ENCODE results near the gene VAMP2.

The VAMP2 gene

GRCh38 chr17:8187517-8188262, 24.9 kb upstream of the VAMP2 start (continued):
- TF ChIP-seq, protein P1, sequence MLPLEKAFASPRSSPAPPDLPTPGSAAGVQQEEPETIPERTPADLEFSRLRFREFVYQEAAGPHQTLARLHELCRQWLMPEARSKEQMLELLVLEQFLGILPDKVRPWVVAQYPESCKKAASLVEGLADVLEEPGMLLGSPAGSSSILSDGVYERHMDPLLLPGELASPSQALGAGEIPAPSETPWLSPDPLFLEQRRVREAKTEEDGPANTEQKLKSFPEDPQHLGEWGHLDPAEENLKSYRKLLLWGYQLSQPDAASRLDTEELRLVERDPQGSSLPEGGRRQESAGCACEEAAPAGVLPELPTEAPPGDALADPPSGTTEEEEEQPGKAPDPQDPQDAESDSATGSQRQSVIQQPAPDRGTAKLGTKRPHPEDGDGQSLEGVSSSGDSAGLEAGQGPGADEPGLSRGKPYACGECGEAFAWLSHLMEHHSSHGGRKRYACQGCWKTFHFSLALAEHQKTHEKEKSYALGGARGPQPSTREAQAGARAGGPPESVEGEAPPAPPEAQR (tag by site-specific recombination; IDR thresholded peaks at IDR 0.05), result no peak
- TF ChIP-seq ZNF626 (tag by site-specific recombination; IDR thresholded peaks at IDR 0.05) (no peak), KLF16 (tag by site-specific recombination; IDR thresholded peaks at IDR 0.05) (no peak; the same call in 1 of the 2 replicates), IKZF3 (tag by site-specific recombination; IDR thresholded peaks at IDR 0.05) (peak; percentile 95), ZNF561 (tag by site-specific recombination; IDR thresholded peaks at IDR 0.05; ENCODE audit: borderline replicate concordance) (peak; percentile 66), ZNF791 (tag by site-specific recombination; IDR thresholded peaks at IDR 0.05) (no peak), ZNF660 (tag by site-specific recombination; IDR thresholded peaks at IDR 0.05) (peak; percentile 93), ZNF211 (tag by site-specific recombination; IDR thresholded peaks at IDR 0.05; ENCODE audit: low read depth) (no peak), HOXC10 (CRISPR knock-in tag; IDR thresholded peaks at IDR 0.05) (no peak), OVOL3 (tag by site-specific recombination; IDR thresholded peaks at IDR 0.05) (no peak), PRDM6 (tag by site-specific recombination; IDR thresholded peaks at IDR 0.05) (no peak), ZIC2 (tag by site-specific recombination; IDR thresholded peaks at IDR 0.05) (no peak), ZNF449 (tag by site-specific recombination; IDR thresholded peaks at IDR 0.05) (no peak; the same call in 1 of the 2 replicates), ZNF26 (tag by site-specific recombination; IDR thresholded peaks at IDR 0.05) (no peak), ZBTB7A (tag by site-specific recombination; IDR thresholded peaks at IDR 0.05; ENCODE audit: low read depth) (no peak), ZNF146 (tag by site-specific recombination; IDR thresholded peaks at IDR 0.05) (no peak), OSR2 (tag by site-specific recombination; IDR thresholded peaks at IDR 0.05) (peak; percentile 94), ZNF473 (tag by site-specific recombination; IDR thresholded peaks at IDR 0.05) (no peak)
- TF ChIP-seq, protein P2, sequence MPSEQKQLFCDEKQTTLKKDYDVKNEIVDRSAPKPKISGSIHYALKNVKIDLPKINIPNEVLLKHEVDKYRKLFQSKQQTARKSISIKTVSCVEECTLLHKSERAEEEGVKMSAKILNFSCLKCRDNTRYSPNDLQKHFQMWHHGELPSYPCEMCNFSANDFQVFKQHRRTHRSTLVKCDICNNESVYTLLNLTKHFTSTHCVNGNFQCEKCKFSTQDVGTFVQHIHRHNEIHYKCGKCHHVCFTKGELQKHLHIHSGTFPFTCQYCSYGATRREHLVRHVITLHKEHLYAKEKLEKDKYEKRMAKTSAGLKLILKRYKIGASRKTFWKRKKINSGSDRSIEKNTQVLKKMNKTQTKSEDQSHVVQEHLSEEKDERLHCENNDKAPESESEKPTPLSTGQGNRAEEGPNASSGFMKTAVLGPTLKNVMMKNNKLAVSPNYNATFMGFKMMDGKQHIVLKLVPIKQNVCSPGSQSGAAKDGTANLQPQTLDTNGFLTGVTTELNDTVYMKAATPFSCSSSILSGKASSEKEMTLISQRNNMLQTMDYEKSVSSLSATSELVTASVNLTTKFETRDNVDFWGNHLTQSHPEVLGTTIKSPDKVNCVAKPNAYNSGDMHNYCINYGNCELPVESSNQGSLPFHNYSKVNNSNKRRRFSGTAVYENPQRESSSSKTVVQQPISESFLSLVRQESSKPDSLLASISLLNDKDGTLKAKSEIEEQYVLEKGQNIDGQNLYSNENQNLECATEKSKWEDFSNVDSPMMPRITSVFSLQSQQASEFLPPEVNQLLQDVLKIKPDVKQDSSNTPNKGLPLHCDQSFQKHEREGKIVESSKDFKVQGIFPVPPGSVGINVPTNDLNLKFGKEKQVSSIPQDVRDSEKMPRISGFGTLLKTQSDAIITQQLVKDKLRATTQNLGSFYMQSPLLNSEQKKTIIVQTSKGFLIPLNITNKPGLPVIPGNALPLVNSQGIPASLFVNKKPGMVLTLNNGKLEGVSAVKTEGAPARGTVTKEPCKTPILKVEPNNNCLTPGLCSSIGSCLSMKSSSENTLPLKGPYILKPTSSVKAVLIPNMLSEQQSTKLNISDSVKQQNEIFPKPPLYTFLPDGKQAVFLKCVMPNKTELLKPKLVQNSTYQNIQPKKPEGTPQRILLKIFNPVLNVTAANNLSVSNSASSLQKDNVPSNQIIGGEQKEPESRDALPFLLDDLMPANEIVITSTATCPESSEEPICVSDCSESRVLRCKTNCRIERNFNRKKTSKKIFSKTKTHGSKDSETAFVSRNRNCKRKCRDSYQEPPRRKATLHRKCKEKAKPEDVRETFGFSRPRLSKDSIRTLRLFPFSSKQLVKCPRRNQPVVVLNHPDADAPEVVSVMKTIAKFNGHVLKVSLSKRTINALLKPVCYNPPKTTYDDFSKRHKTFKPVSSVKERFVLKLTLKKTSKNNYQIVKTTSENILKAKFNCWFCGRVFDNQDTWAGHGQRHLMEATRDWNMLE (tag by site-specific recombination; conservative IDR thresholded peaks at IDR 0.05; ENCODE audit: low read depth), result no peak
- TF ChIP-seq, protein P3, sequence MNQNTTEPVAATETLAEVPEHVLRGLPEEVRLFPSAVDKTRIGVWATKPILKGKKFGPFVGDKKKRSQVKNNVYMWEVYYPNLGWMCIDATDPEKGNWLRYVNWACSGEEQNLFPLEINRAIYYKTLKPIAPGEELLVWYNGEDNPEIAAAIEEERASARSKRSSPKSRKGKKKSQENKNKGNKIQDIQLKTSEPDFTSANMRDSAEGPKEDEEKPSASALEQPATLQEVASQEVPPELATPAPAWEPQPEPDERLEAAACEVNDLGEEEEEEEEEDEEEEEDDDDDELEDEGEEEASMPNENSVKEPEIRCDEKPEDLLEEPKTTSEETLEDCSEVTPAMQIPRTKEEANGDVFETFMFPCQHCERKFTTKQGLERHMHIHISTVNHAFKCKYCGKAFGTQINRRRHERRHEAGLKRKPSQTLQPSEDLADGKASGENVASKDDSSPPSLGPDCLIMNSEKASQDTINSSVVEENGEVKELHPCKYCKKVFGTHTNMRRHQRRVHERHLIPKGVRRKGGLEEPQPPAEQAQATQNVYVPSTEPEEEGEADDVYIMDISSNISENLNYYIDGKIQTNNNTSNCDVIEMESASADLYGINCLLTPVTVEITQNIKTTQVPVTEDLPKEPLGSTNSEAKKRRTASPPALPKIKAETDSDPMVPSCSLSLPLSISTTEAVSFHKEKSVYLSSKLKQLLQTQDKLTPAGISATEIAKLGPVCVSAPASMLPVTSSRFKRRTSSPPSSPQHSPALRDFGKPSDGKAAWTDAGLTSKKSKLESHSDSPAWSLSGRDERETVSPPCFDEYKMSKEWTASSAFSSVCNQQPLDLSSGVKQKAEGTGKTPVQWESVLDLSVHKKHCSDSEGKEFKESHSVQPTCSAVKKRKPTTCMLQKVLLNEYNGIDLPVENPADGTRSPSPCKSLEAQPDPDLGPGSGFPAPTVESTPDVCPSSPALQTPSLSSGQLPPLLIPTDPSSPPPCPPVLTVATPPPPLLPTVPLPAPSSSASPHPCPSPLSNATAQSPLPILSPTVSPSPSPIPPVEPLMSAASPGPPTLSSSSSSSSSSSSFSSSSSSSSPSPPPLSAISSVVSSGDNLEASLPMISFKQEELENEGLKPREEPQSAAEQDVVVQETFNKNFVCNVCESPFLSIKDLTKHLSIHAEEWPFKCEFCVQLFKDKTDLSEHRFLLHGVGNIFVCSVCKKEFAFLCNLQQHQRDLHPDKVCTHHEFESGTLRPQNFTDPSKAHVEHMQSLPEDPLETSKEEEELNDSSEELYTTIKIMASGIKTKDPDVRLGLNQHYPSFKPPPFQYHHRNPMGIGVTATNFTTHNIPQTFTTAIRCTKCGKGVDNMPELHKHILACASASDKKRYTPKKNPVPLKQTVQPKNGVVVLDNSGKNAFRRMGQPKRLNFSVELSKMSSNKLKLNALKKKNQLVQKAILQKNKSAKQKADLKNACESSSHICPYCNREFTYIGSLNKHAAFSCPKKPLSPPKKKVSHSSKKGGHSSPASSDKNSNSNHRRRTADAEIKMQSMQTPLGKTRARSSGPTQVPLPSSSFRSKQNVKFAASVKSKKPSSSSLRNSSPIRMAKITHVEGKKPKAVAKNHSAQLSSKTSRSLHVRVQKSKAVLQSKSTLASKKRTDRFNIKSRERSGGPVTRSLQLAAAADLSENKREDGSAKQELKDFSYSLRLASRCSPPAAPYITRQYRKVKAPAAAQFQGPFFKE (tag by site-specific recombination; IDR thresholded peaks at IDR 0.05; ENCODE audit: borderline replicate concordance), result no peak

Data from HEK293 (cell line).